Ishikawa (cell line): ENCODE measurements around the gene RFX2.

Source experiments
- EGR1 ChIP-seq: IDR thresholded peaks from 2 replicates; pipeline ENCODE4 v1.6.1; 2012
- EP300 ChIP-seq: IDR thresholded peaks from 2 replicates; pipeline ENCODE4 v1.6.1; 2012; ENCODE audit warnings: borderline replicate concordance

DNA sequence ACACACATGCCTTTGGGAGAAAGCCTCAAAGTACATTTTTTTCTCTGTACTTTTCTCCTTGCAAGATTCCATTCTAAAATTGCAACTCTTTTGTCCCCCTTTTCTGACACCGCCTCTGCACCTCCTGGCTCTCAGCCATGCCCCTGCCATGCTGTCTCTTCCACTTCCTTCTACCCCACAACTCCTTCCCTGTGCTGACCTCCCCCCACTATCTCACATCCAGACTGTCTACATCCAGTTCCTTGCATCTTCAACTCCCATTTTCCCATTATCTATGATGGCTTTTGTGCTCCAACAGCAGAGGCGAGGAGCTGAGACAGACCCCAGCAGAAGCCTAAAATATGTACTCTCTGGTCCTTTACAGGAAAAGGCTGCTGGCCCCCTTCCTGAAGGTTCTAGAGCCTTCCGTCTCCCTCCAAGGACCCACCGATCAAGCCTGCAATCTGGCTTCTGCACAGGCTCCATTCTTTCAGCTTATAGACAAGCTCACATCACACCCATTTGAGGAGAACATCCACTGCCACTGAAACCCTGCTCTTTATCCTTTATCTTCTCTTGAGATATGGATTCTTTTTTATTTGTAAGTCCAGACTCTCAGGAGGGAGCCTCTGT, 50.2 kb downstream of the RFX2 start:
- no peak for TF ChIP-seq EGR1
- no peak for TF ChIP-seq EP300
